WERI-Rb-1 (cell line): ENCODE results near the gene TFIP11.

Experiments used
- DNase-seq: peaks from one replicate; pipeline ENCODE4 v3.0.0-alpha.2; 2020
- H3K27ac ChIP-seq: fragments of 250-450 bp; sonication (Bioruptor Pico); 2 replicates; pipeline ENCODE4 v1.5.1; 2020; ENCODE audit warnings: mild to moderate bottlenecking, moderate library complexity
- H3K27me3 ChIP-seq: fragments of 250-450 bp; sonication (Bioruptor Pico); 2 replicates; pipeline ENCODE4 v1.5.1; 2021; ENCODE audit warnings: mild to moderate bottlenecking, low read depth, moderate library complexity; ENCODE audit not compliant: insufficient read depth, severe bottlenecking
- H3K36me3 ChIP-seq: fragments of 250-450 bp; sonication (Bioruptor Pico); 2 replicates; pipeline ENCODE4 v1.5.1; 2020; ENCODE audit warnings: mild to moderate bottlenecking, moderate library complexity
- H3K4me3 ChIP-seq: 2 replicates; pipeline ENCODE4 v1.5.1; 2011; ENCODE audit warnings: low read depth, mild to moderate bottlenecking, control low read depth, low read length
- H3K9me3 ChIP-seq: fragments of 250-450 bp; sonication (Bioruptor Pico); 2 replicates; pipeline ENCODE4 v1.5.1; 2021; ENCODE audit warnings: mild to moderate bottlenecking, moderate library complexity; ENCODE audit not compliant: severe bottlenecking
- CTCF ChIP-seq: IDR thresholded peaks from 2 replicates; pipeline ENCODE4 v1.5.1; 2011; ENCODE audit warnings: low read depth, mild to moderate bottlenecking, control low read depth, inconsistent platforms, low read length

TFIP11 gene

GRCh38 chr22:26453216-26453615 lies 59.1 kb downstream of the TFIP11 start:
- Histone ChIP-seq H3K9me3 (no peaks in the 10 kb centered on the region), H3K27ac (peak overlapping the region; percentile 65), H3K36me3 (peaks cover 35% of the 10 kb centered on the region), H3K4me3 (no peak overlapping the region), H3K27me3 (no peaks in the 10 kb centered on the region)
- no peak for DNase-seq
- no peak for TF ChIP-seq CTCF

GRCh38 chr22:26452236-26453016 lies 59.8 kb downstream of the TFIP11 start:
- H3K27ac ChIP-seq: peak overlapping the region; percentile 65
- no peaks in the 10 kb centered on the region for H3K9me3 ChIP-seq
- DNase-seq: no peak
- H3K36me3 ChIP-seq: peaks cover 27% of the 10 kb centered on the region
- no peak overlapping the region for H3K4me3 ChIP-seq
- no peaks in the 10 kb centered on the region for H3K27me3 ChIP-seq
- no peak for TF ChIP-seq CTCF

GRCh38 chr22:26450453-26451185 lies 61.7 kb downstream of the TFIP11 start:
- no peak for TF ChIP-seq CTCF
- peaks cover 25% of the 10 kb centered on the region for H3K36me3 ChIP-seq
- H3K27ac ChIP-seq: peak overlapping the region; percentile 65
- no peaks in the 10 kb centered on the region for H3K9me3 ChIP-seq
- peak; percentile 60 for DNase-seq
- no peak overlapping the region for H3K4me3 ChIP-seq
- no peaks in the 10 kb centered on the region for H3K27me3 ChIP-seq

- no peak for TF ChIP-seq CTCF
- DNase-seq: no peak
- no peak overlapping the region for H3K4me3 ChIP-seq
- peak overlapping the region; percentile 86 for H3K27ac ChIP-seq
- H3K9me3 ChIP-seq: no peaks in the 10 kb centered on the region
- H3K27me3 ChIP-seq: no peaks in the 10 kb centered on the region
- peaks cover 29% of the 10 kb centered on the region for H3K36me3 ChIP-seq
Measured at GRCh38 chr22:26448941-26449340, 63.3 kb downstream of the TFIP11 start.

- no peak overlapping the region for H3K4me3 ChIP-seq
- H3K27ac ChIP-seq: peak overlapping the region; percentile 86
- TF ChIP-seq CTCF: no peak
- H3K36me3 ChIP-seq: peaks cover 28% of the 10 kb centered on the region
- H3K9me3 ChIP-seq: no peaks in the 10 kb centered on the region
- H3K27me3 ChIP-seq: no peaks in the 10 kb centered on the region
- DNase-seq: no peak
Measured at GRCh38 chr22:26448334-26448733, 63.9 kb downstream of the TFIP11 start.
